UCSD-AML1 (cell line): ENCODE data around the gene RBM19.

Experiments
- DNase-seq: peaks from one replicate; lab custom pipeline; 2025; ENCODE audit not compliant: unreplicated experiment; lab: John Stamatoyannopoulos, UW

Gene RBM19

DNA sequence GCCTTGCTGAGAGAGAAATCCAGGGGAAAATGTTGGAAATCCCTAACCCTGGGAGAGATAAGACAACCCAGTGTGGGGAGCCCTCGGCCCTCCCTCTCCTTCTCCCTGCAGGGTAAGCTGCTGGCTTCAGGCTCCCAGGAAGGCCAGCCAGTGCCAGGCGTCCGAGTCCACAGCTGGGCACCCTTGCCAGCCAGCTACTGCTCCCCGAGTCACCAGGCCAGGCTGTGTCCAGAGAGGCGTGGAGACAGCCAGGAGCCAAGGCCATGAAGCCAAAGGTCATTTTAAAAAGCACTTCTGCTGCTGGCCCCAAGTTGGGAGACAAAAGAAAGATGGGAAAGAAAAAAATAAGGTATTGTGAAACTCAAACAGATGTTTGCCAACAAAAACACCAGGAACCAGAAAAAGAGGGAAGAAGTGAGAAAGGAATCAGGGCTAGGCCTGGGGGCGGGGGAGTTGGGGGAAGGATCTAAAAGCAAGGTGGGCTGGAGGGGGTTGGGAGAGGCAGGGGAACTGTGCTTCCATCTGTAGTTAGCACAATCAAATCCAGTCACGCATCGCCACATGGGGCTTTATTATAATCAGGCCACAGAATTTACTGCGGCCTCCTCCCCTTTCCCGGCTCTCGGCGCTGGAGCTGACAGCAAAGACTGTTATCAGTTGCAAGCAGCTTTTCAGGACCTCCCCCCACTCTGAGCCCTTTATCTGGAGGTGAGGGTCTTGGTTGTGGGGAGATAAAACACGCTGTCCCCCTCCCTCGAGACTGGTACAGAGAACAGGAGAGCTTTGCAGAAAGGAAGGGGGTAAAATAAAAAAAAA lies 33.5 kb downstream of the RBM19 start:
- DNase-seq = peak; percentile 18

DNA sequence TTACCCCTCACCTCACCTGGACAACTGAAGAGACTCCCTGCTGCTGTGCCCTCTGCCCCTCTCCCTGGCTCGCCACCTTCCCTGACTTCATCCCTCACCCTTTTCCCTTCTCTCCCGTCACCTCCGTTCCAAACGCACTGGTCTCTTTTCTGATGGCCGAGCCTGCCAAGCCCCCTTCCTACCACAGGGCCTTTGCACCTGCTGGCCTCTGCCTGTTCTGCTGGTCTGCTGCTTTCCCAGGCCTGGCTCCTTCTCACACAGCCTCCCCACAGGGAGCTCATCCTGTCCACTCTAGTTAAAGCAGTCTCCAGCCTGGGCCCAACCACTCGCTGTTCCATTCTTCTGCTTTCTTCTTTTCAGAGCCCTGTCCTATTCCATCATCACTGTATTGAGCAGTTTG lies 34.6 kb downstream of the RBM19 start:
- DNase-seq = no peak

DNA sequence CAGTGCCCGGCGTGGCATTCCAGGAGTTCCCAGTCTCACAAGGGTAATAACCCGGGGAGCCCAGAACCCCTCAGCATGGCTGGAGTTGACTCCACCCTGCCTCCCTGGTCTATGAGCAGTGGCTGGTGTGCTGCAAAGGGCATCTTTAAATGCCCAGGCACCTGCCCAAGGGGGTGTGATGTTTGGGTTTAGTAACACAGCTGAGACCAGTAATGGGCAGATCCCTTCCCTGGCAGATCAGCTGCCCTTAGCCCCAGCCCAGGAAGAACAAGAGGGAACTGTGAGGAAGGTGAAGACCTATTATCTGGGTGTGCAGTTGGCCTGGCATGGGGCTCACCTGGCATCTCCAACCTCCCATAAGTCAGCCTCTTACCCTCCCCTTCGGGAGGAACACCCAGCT lies 35.9 kb downstream of the RBM19 start:
- DNase-seq = no peak

DNA sequence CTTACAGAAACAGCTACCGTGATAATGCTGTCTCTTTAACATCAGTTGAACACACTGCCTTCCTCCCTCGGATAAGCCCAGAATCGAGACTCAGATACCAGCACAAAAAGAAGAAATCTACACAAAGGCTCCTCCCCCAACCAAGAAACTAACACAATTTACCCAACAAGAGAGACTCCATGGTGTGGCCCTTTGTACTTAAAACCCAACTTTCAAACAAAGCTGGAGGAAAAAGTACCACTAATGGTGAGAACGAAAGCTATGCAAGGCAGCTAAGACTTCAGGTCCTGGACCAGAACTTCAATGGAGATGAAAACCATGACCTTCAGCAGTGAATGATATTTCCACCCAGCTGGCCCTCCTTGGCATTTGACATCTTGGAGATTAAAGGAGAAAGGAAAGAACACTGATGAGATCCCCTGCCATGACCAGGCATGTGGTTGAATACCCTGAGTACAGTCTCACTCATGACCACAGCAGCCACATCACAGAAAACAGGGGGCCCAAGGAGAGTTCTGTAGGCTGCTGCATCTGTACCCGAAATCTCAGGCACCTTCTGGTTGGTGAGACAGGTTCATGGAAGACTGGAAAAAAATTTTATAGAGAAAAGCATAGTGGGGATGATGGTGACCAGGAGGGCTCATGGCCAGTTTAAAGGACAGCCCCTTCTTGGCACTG lies 36.7 kb downstream of the RBM19 start:
- no peak for DNase-seq

DNA sequence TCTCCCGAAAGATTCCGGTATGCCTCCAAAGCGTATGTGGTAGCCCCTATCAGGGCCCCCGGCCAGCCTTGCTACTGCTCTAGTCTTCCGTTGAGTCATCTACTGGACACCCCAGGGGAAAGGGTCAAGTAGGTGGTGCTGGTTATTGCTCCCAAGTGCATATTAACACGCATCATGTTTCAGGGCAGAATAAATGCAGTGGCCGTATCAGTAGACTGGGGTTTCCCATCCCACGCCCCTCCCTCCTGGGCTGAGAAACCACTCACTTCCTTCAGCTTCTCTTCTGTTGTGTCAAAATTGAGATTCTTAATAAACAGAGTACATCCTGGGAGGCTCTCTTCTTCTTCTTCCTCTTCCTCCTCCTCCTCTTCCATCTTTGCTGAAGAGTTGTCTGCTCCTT lies 39.3 kb downstream of the RBM19 start:
- peak; percentile 26 for DNase-seq

DNA sequence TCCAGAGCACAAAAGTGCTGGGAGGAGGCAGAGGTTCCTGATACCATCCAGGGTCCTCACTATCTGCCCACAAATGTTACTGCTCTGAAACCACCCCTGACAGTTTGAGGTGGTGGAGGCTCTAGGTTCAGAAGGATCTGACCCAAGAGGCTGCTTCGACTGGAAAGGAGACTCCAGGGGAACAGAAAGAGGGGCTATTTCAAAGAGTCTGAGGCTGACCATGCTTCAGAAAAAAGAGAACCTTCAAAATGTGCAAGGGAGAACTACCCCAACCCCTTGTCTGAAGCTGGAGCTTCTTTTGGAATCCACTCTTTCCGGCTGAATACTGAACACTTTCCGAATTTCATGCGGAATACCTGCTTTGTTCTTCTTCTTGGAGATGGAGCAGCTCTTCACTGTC lies 41.8 kb downstream of the RBM19 start:
- no peak for DNase-seq

DNA sequence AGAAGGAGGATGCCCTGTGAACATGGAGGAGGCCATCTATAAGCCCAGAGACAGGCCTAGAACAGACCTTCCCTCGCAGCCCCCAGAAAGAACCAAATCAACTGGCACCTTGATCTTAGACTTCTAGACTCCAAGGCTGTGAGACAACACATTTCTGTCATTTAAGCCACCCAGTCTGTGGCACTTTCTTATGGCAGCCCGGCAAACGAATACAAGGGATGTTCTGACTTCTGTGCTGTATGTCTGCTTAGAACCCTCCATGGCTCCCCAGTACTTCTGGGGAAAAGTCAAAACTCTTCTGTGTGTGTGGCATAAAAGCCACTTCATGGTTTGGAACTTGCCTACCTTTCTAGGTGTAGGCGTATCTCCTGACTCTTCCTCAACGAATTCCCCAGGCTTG lies 42.9 kb downstream of the RBM19 start:
- no peak for DNase-seq

DNA sequence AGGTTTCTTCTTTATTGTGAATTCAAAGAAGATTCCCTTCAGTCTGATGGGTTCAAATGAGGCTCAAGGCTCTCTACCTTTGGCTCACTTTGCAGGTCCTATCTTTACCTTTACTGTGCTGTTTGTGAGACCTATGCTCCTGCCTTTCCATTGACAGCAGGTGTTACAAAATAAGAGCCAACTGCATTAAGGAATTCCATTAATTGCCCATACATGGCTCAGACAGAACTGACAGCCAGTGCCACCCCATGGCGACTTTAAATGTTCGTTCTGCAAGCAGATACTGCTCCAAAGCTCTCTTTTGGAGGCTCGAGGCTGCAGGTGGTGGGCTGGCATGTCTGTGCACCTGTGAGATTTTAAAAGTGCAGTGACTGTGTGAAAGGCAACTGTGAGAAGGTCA lies 44.7 kb downstream of the RBM19 start:
- DNase-seq = no peak

DNA sequence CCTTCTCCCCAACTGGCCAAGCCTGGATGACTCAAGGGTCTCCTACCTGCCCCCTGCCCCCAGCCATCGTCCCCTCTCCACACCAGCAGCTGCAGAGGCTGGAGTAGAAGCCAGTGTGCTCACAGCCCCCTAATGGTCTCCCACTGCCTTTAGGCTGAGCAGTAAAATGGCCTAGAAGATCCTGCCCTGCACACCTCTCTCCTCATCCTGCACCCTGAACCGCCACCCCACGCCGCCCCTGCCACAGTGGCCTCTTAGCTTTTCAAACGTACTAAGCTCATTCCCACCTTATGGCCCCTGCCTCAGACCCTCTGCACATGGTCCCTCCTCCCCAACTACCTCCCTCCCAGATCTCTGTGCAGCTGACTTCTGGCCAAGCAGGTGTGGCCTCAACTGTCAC lies 46.3 kb downstream of the RBM19 start:
- no peak for DNase-seq

DNA sequence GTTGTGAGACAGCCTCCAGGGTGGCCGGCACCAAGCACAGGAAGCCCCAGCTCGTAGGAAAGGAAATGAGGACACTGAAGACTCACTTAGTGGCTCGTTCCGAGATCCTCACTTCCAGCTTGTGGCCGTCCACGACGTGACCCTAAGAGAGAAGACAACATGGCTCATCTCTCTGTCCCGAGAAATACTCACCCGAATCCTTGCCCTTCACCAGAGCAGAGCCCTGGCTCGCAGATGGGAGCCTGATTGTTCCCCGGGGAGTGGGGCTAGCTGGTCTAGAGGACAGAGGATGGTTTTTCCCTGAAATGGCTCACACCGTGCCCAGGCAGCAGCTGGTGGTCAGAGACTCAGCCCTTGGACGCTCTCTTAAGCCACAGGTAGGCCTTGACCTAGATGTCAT lies 47.8 kb downstream of the RBM19 start:
- DNase-seq = no peak

DNA sequence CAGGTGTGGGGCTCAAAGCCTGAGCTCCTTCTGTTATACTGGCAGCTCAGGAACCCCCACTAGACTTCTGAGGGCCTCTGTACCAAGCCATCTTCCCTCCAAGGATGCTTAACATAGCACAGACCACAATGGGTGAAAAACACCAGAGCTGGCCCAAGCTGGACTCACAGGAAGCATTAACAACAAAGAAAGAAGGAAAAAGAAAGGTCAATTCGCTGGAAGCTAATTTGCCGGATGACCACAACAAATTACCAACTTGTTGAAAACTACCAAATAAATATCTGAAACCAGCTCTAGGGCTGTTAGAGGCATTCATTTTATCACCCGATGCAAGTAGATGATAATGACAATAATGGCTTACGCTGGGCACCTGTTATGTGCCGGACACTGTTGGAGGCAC lies 48.7 kb downstream of the RBM19 start:
- DNase-seq = no peak

DNA sequence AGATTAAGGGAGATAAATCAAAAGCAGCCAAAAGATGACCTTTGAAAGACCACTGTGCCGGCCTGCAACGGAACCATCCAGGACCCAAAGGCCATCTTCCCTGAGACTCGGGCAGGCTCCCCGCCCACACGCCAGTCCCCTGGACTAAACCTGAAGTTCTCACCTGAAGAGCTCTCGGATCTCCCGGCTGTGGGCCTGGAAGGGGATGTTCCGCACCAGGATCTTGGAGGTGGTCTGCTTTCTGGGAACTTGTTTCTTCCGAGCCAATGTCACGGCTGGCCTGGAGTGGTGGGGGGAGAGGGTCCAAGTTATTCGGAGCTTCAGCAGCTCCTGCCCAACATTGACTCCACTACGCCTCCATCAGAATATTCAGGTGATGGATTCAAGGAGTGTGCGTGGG lies 51.3 kb downstream of the RBM19 start:
- DNase-seq = no peak

DNA sequence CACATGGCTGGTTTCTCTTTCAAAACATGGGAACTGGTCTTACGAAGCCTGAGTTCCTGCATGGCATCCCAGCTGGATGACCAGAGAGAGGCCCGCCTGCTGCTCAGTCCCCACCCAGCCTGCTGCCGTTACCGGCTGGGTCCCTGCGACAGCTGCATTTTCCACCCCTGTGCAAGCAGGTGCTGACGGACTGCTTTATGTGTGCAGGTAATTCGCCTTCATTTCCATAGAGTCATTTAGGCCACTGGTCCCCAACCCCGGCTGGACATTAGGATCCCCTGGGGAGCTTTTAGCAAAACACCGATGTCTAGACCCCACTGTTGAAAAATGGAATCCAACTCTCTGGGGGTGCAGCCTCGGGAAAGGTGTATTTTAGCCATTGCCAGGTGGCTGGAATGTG lies 51.9 kb downstream of the RBM19 start:
- no peak for DNase-seq

DNA sequence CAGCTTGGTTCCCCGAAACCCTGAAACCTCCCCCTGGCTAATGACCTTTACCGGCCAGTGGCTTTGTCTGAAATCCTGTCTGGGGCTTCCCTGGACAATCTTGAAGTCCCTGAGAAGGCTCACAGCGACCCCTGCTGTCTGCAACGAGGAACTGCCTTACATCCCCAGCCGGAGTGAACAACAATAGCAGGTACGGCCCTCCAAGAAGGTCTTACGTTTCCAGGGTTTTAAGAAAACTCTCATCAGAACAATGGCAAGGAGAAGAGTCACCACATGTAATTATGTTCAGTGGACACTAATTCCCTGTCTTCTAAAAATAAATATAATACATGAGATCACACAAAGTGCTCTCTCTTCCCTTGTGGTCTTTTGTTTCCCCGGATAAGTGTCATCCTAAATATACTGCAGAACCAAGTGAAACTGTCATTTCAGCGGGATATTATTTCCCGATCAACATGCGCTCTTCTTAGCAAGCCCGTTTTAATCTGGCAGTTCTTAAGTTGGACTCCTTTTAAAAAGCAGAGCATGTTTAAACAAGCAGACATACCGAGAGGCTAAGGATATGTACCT lies 53.3 kb downstream of the RBM19 start:
- peak; percentile 63 for DNase-seq

DNA sequence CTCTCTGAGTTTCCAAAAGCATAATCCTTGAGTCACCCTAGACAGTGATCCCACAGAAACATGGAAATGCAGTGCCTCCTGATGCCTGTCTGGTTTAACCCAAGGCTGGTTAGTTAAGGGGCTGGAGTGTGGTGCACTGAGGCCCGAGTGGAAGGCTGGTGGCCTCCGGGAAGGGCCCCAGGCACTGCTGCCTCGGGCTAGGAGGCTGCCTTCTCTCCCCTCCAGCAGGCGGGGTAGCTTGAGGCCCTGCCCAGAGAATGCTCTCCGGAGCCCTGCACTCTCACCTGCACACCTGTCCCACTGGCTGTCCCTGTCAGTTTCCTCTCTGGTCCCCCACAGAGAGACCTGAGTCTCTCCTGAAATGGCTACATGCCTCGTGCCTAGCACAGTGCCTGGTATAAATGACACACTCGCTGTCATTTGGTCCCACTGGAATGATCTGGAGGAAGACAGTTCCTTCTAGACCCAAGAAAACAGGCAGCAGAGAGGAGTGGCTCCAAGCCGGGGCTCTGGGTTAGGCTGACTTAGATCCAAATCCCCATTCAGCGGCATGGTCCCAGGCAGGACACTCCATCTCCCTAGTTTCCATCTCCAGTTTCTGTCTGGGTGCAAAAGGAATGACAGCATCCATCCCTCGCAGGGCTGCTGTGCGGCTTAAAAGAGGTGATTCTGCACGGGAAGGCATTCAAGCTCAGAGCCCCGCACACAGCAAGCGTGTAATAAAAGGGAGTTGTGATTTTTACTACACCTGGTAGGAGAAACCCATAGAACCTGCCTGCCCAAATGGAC lies 54.0 kb downstream of the RBM19 start:
- no peak for DNase-seq

DNA sequence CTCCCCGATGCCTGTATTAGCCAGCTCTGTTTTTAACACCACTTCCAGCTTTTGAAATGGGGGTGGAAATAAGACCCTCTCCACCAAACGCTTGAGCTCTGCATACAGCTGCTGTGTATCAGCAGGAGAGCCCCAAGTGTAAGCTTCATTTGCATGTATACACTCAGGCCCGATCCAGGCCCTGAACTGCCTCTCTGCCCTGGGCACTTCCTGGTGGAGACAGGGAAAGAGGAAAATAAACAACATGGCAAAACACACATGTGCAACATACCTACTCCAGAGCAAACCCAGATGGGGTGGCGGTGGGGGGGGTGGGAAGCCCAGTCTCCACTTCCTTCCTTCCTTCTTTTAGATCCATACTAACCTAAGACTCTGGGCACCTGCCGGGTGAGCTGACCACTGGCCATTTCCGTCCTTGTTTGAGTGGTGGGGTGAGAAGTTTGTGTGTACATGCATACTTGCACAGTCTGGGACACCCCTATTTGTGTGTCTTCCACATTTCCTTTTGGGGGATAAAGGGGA lies 55.3 kb downstream of the RBM19 start:
- no peak for DNase-seq

DNA sequence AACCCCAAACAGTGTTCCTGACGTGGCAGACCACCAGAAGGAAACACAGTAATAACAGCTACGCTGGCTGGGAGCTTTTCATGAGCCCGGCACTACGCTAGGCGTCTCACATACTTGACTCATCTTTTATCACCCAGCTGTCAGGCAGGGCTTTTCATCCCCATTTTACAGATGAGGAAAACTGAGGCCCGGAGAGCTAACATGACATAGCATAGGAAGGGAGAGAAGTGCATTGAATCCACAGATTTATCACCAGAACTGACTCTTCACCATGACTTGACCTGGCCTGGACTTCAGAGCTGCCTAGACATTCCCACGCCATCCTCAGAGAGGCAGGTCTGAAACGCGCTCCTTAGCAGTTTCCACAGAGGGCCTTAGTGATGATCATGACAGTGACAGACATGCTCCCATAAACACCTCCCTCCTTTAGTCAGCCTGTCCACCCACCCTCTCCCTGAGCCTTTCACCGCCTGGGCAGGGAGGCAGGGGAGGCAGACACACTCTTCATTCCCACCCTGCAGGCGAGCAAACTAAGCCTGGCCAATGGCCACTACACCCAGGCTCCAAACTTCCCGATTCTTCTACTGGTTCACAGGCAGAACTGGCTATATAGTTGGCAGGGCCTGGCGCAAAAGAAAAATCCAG lies 56.2 kb downstream of the RBM19 start:
- DNase-seq = no peak

DNA sequence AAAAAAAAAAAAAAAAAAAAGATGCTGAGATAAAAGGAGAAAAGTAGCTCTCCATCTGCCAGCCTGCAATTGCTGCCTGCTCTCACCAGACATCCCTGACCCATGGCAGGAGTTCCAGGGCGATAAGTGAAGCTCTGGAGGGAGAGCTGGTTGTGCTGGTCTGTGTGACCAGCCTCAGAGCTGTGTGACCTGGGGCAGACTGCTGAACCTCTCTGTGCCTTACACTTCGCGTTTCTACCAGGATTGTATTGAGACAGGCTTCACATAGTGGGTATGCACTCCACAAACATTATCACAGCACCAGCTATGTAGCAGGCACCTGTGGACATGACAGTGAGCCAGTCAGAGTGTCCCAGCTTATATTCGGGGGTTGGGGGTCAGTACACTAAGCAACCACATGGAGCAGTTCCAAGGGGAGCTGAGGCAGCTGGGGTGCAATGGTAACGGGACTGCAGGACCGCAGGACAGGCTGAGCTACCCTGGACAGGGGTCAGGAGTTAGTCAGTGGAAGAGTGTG lies 57.5 kb downstream of the RBM19 start:
- no peak for DNase-seq

DNA sequence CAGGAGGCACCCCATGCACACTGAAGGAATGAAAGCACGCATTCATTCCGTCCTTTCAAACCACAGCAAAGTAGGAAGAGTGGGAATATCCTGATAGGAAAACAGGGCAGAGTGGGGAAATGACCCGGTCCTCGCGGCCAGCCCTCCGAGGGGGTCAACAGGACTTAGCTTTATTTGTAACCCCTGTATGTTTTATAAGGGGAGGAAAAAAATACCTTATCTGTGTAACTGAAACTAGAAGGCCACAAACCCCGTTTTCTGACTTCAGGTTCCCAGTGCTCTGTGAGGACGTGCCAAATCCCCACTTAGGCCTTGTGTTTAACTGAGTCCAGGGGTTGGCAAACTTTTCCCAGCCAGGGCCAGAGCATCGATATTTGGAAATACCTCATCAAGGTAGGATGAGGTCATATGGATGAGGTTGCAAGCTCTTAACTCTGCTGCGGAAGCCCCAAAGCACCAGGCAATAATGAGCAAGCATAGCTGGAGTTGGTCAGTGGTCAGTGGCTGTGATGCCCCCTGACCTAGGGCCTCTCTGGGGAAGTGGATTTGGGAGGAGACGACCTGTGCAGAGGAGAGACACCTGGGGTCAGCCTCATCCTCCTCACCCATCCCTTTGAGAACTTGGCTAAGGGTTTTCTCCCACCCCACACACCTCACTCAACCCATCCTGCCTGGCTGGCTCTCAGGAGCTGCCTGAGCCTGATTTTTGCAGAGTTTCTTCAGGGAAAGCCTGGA lies 58.5 kb downstream of the RBM19 start:
- DNase-seq = no peak
